Measurements from ENCODE around the gene KITLG.
"Not testable (repeated sequence)": the region's sequence is repeated elsewhere in the genome, so short reads cannot be mapped to it uniquely, and the experiment has no call there.

KITLG gene

GRCh38 chr12:88559772-88560171 is 20.5 kb downstream of the KITLG start:
- H3K27me3 Mint-ChIP-seq, result no peaks in the 10 kb centered on the region
- H3K4me3 Mint-ChIP-seq, result no peak overlapping the region
- H3K9me3 Mint-ChIP-seq, result no peaks in the 10 kb centered on the region
- H3K27ac Mint-ChIP-seq, result no peak overlapping the region
- no peaks in the 10 kb centered on the region for H3K36me3 Mint-ChIP-seq
- no peaks in the 10 kb centered on the region for H3K4me1 Mint-ChIP-seq

- H3K4me1 Mint-ChIP-seq, result no peaks in the 10 kb centered on the region
Observed at GRCh38 chr12:88559199-88559598, 21.1 kb downstream of the KITLG start.

DNA sequence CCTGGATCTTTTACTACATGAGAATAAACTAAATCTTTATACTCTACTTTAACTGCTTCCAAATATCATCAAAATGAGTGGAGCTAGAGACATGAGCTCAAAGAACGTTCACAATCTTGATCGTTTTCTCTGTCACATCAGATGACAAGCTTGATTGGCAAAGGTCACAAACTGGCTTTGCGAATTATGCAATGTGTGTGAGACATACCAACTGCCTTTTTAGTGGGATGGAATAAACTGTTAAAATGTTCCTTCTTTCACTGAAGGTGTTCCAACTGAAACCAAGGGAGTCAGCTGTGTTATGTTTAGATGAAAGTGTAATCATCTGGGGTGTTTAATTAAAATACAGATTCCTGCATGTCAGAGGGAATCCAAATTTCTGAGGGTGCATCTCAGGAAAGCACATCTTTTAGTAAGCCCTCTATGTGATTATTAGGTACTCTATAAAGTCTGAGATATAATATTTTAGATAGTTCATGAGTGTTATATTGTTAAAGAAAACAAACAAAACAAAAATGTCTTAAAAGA is 21.9 kb downstream of the KITLG start:
- Mint-ChIP-seq H3K27me3 (no peaks in the 10 kb centered on the region), H3K9me3 (no peaks in the 10 kb centered on the region), H3K4me3 (no peak overlapping the region), H3K36me3 (no peaks in the 10 kb centered on the region), H3K4me1 (no peaks in the 10 kb centered on the region), H3K27ac (no peak overlapping the region)

More at GRCh38 chr12:88559199-88559598, 21.1 kb downstream of the KITLG start:
- no peaks in the 10 kb centered on the region for H3K9me3 Mint-ChIP-seq
- no peak overlapping the region for H3K27ac Mint-ChIP-seq
- no peaks in the 10 kb centered on the region for H3K36me3 Mint-ChIP-seq
- no peaks in the 10 kb centered on the region for H3K27me3 Mint-ChIP-seq
- H3K4me3 Mint-ChIP-seq, result no peak overlapping the region

GRCh38 chr12:88556213-88556774 is 24.0 kb downstream of the KITLG start:
- H3K4me3 Mint-ChIP-seq, result no peak overlapping the region
- H3K36me3 Mint-ChIP-seq, result no peaks in the 10 kb centered on the region
- no peaks in the 10 kb centered on the region for H3K4me1 Mint-ChIP-seq
- H3K9me3 Mint-ChIP-seq, result no peaks in the 10 kb centered on the region
- H3K27ac Mint-ChIP-seq, result no peak overlapping the region
- H3K27me3 Mint-ChIP-seq, result no peaks in the 10 kb centered on the region

- Mint-ChIP-seq H3K36me3 (no peaks in the 10 kb centered on the region), H3K4me1 (no peaks in the 10 kb centered on the region), H3K27ac (no peak overlapping the region), H3K4me3 (no peak overlapping the region), H3K27me3 (no peaks in the 10 kb centered on the region), H3K9me3 (no peaks in the 10 kb centered on the region)
Observed at GRCh38 chr12:88553941-88554658, 26.2 kb downstream of the KITLG start.

DNA sequence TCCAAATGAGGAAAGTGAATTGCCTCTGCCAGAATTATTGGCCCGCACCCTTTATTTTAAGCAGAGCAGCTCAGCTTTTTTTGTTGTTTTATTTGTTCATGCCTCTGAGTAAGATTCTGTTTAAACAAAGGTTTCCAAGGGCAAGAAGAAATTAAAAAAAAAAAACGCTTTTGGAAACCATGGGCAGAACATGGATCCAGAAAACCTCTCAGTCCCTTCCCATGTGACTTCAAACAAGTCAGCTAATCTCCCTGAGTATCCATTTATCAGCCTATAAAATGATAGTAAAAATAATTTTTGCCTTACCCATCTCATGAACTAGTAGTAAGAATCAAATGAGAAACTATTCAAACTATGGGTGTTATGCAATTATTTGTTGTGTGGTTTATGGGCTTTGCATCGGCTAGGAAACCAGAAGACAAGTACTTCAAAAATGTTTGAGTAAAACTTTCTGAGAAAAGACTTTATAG is 27.6 kb downstream of the KITLG start:
- H3K27me3 Mint-ChIP-seq, result no peaks in the 10 kb centered on the region
- H3K27ac Mint-ChIP-seq, result no peak overlapping the region
- H3K4me3 Mint-ChIP-seq, result no peak overlapping the region
- H3K4me1 Mint-ChIP-seq, result no peaks in the 10 kb centered on the region
- H3K9me3 Mint-ChIP-seq, result no peaks in the 10 kb centered on the region
- H3K36me3 Mint-ChIP-seq, result no peaks in the 10 kb centered on the region

GRCh38 chr12:88549929-88550328 is 30.3 kb downstream of the KITLG start:
- Mint-ChIP-seq H3K36me3 (no peaks in the 10 kb centered on the region), H3K9me3 (no peaks in the 10 kb centered on the region), H3K27ac (no peak overlapping the region), H3K4me1 (no peaks in the 10 kb centered on the region), H3K27me3 (no peaks in the 10 kb centered on the region), H3K4me3 (no peak overlapping the region)

DNA sequence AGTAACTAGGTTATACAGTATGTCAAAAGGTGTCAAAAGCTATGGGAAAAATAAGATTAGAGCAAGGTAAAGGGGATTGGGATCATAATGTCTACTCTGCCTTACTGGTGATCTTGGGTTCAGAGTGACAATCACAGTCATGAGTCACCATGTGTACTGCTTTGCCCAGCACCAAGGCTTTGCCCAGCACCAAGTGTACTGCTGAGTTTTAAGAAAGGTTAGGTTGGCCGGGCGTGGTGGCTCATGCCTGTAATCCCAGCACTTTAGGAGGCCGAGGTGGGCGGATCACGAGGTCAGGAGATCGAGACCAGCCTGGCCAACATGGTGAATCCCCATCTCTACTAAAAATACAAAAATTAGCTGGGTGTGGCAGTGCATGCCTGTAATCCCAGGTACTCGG is 32.3 kb downstream of the KITLG start:
- not testable (repeated sequence) for H3K27ac Mint-ChIP-seq, H3K9me3 Mint-ChIP-seq, H3K4me3 Mint-ChIP-seq, H3K27me3 Mint-ChIP-seq, H3K4me1 Mint-ChIP-seq, H3K36me3 Mint-ChIP-seq

DNA sequence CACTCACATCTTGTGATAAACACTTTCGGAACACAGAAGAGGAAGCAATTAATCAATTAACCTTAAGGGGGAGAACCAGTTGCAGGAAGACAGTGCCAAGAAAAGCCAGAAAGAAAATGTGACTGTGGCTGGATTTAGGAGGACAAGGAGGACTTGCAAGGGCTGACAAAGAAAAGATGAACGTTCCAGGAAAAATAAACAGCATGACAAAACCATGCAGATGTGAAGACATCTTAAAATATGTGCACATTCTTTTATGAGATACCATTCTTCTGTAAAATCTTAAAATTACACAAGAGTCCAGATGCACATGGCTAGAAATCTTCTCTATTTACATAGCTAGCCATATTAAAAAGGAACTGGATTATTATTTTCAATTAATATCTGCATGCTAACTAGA is 33.4 kb downstream of the KITLG start:
- H3K27me3 Mint-ChIP-seq, result no peaks in the 10 kb centered on the region
- no peaks in the 10 kb centered on the region for H3K36me3 Mint-ChIP-seq
- no peak overlapping the region for H3K4me3 Mint-ChIP-seq
- no peaks in the 10 kb centered on the region for H3K9me3 Mint-ChIP-seq
- H3K4me1 Mint-ChIP-seq, result no peaks in the 10 kb centered on the region
- no peak overlapping the region for H3K27ac Mint-ChIP-seq

DNA sequence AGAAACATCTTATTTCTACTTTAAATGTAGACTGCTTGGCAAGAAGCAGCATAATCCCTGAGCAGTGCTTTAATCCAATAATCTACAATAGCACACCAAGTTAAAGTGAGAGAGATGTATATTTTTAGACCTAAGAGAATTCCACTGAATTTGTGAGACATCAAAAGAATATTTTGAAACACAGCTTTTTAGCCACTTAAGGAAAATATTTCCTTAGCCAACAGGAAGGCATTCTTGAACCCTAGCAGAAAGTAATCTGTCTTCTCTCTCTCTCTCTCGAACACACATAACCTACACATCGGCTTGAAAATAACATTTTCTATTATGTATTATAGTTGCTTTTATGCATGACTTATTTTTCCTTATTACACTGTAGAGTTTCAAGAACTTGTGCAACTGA is 34.0 kb downstream of the KITLG start:
- no peak overlapping the region for H3K4me3 Mint-ChIP-seq
- no peak overlapping the region for H3K27ac Mint-ChIP-seq
- no peaks in the 10 kb centered on the region for H3K4me1 Mint-ChIP-seq
- no peaks in the 10 kb centered on the region for H3K27me3 Mint-ChIP-seq
- H3K9me3 Mint-ChIP-seq, result no peaks in the 10 kb centered on the region
- H3K36me3 Mint-ChIP-seq, result no peaks in the 10 kb centered on the region

- H3K27ac Mint-ChIP-seq, result no peak overlapping the region
- H3K4me3 Mint-ChIP-seq, result no peak overlapping the region
- H3K4me1 Mint-ChIP-seq, result no peaks in the 10 kb centered on the region
- H3K36me3 Mint-ChIP-seq, result no peaks in the 10 kb centered on the region
- H3K9me3 Mint-ChIP-seq, result no peaks in the 10 kb centered on the region
- H3K27me3 Mint-ChIP-seq, result no peaks in the 10 kb centered on the region
Observed at GRCh38 chr12:88544991-88545980, 35.0 kb downstream of the KITLG start.

GRCh38 chr12:88539893-88540292 is 40.4 kb downstream of the KITLG start:
- Mint-ChIP-seq H3K4me3 (no peak overlapping the region), H3K27ac (no peak overlapping the region), H3K36me3 (no peaks in the 10 kb centered on the region), H3K27me3 (no peaks in the 10 kb centered on the region), H3K4me1 (no peaks in the 10 kb centered on the region), H3K9me3 (peaks cover 5% of the 10 kb centered on the region)

DNA sequence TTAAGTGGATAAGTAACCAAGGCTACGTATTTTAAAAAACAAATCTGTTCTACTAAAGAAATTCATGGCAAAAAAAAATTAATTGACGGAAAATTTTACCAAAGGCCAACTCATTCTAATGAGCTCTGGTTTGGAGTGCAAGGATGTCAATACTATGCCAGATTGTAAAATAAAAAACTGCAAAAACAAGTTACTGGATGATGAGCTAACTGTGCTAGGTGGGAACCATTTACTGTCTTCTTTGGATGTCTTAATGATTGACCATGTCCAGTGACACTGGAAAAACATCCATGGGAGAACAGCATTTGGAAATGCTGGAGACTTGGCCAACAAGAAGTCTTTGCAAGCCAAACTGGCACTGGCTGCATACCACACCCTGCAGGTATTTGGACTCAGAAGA is 41.6 kb downstream of the KITLG start:
- H3K36me3 Mint-ChIP-seq, result no peaks in the 10 kb centered on the region
- peaks cover 5% of the 10 kb centered on the region for H3K9me3 Mint-ChIP-seq
- H3K27ac Mint-ChIP-seq, result no peak overlapping the region
- H3K4me3 Mint-ChIP-seq, result no peak overlapping the region
- no peaks in the 10 kb centered on the region for H3K27me3 Mint-ChIP-seq
- no peaks in the 10 kb centered on the region for H3K4me1 Mint-ChIP-seq

- Mint-ChIP-seq H3K4me3 (no peak overlapping the region), H3K27ac (no peak overlapping the region), H3K4me1 (no peaks in the 10 kb centered on the region), H3K27me3 (no peaks in the 10 kb centered on the region), H3K9me3 (peaks cover 5% of the 10 kb centered on the region), H3K36me3 (no peaks in the 10 kb centered on the region)
Observed at GRCh38 chr12:88538250-88538649, 42.0 kb downstream of the KITLG start.

DNA sequence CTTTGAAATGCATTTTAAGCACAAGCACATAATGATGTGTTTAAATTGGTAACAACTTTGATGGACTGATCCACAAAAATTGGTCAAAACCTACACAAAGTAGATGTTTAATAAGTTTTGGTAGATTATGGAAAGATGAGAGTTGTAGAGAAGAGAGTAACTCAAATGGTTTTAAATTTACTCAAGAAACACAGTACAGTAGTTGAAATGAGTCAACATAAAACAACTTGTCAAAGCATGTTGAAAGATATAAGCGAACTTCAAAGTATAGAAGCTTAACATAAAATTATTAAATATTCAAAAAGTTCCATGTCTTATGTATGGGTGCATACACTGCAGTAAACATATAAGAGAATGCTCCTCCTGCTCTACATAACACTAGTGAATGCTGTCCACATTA is 49.4 kb downstream of the KITLG start:
- H3K9me3 Mint-ChIP-seq, result no peaks in the 10 kb centered on the region
- no peak overlapping the region for H3K27ac Mint-ChIP-seq
- no peaks in the 10 kb centered on the region for H3K27me3 Mint-ChIP-seq
- H3K36me3 Mint-ChIP-seq, result no peaks in the 10 kb centered on the region
- H3K4me3 Mint-ChIP-seq, result no peak overlapping the region
- H3K4me1 Mint-ChIP-seq, result no peaks in the 10 kb centered on the region

Measured in activated naive CD4-positive, alpha-beta T cell treated with anti-CD3 and anti-CD28 coated beads, Interleukin-2, amount 50 U/mL, for 24 hours (primary cell).